Neural progenitor cell (in vitro differentiated cells): ENCODE measurements around the gene PPP1R9B.

Experiments
- CTCF ChIP-seq: fragments of 200-600 bp; sonication (generic); IDR thresholded peaks from 2 replicates; pipeline ENCODE4 v1.5.1; 2017; ENCODE audit warnings: antibody characterized with exemption, mild to moderate bottlenecking
- EZH2 ChIP-seq: fragments of 200-600 bp; sonication (generic); IDR thresholded peaks from 2 replicates; pipeline ENCODE4 v1.6.1; 2017; ENCODE audit warnings: antibody characterized with exemption, mild to moderate bottlenecking, moderate library complexity
- EZH2phosphoT487 ChIP-seq: fragments of 200-600 bp; sonication (generic); IDR thresholded peaks from 2 replicates; pipeline ENCODE4 v1.6.1; 2017; ENCODE audit warnings: antibody characterized with exemption

DNA sequence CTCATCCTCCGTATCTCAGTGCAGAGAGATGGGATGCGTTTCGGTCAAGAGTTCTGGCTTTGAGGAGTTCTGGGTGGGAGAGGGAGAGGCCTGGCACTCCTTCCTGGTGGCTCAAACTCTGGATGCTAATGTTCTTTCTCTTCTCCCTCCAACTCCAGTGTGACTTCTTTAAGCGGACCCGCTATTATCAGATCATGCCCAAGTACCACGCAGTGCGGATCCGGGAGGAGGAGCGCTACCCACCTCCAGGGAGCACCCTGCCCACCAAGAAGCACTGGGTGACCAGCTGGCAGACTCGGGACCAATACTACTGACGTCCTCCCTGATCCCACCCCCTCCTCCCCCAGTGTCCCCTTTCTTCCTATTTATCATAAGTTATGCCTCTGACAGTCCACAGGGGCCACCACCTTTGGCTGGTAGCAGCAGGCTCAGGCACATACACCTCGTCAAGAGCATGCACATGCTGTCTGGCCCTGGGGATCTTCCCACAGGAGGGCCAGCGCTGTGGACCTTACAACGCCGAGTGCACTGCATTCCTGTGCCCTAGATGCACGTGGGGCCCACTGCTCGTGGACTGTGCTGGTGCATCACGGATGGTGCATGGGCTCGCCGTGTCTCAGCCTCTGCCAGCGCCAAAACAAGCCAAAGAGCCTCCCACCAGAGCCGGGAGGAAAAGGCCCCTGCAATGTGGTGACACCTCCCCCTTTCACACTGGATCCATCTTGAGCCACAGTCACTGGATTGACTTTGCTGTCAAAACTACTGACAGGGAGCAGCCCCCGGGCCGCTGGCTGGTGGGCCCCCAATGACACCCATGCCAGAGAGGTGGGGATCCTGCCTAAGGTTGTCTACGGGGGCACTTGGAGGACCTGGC lies 61.3 kb downstream of the PPP1R9B start:
- TF ChIP-seq CTCF: no peak
- no peak for TF ChIP-seq EZH2
- no peak for TF ChIP-seq EZH2phosphoT487
